BE2C (cell line): ENCODE measurements around the gene FRY.

Source experiments
- DNase-seq: peaks from one replicate; pipeline ENCODE4 v3.0.0-alpha.2; 2020
- H3K27me3 ChIP-seq: fragments of 250-450 bp; sonication (Bioruptor Pico); 2 replicates; pipeline ENCODE4 v1.5.1; 2020; ENCODE audit warnings: mild to moderate bottlenecking
- H3K36me3 ChIP-seq: fragments of 250-450 bp; sonication (Bioruptor Pico); 2 replicates; pipeline ENCODE4 v1.5.1; 2020; ENCODE audit warnings: mild to moderate bottlenecking
- H3K4me1 ChIP-seq: fragments of 250-450 bp; sonication (Bioruptor Pico); 2 replicates; pipeline ENCODE4 v1.5.1; 2020
- H3K4me3 ChIP-seq: 2 replicates; pipeline ENCODE4 v1.5.1; 2011; ENCODE audit warnings: low read depth, low read length
- H3K9me3 ChIP-seq: fragments of 250-450 bp; sonication (Bioruptor Pico); 2 replicates; pipeline ENCODE4 v1.5.1; 2020
- CTCF ChIP-seq: IDR thresholded peaks from 2 replicates; pipeline ENCODE4 v1.5.1; 2012; ENCODE audit warnings: mild to moderate bottlenecking, low read depth, low read length

The FRY gene

DNA sequence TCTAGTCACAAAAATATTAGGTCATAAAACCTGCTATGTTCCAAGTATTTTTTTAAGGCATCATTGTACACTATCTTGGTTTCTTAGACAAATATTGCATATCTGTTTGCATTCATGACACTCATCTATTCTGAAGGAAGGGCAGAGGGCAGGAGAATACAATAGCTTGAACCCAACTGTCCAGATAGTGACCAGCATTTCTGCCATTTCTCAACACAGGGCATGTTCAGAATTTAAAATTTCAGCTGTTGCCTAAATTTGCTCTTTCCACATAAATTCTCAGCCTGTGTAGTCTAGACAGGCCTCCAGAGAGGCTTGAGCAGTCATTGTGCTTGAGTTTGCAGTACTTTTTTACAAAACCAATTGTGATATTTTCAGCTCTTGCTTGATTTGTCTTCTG is 164.1 kb downstream of the FRY start:
- no peak overlapping the region for H3K4me3 ChIP-seq
- no peak for TF ChIP-seq CTCF
- H3K27me3 ChIP-seq = no peaks in the 10 kb centered on the region
- peaks cover 5% of the 10 kb centered on the region; the same call in 1 of the 2 replicates for H3K36me3 ChIP-seq
- no peaks in the 10 kb centered on the region; the same call in 1 of the 2 replicates for H3K4me1 ChIP-seq
- DNase-seq = no peak
- no peaks in the 10 kb centered on the region for H3K9me3 ChIP-seq

DNA sequence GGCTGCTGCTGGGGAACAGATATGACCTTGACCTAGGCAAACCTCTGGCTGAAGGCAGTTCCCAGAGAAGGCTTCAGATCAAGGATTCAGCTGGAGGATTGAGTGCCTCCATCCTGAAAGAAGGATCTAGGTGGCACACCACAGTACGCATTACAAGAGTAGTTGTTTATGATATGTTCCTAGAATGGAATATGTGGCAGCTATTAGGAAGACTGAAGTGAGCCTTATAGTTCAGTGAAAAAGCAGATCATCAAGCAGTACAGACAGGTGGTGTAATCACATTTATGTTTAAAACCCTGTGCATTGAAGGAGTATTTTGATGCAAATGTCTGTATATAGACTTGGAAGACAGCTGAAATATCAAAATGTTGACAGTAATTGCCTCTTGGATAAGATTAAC is 167.6 kb downstream of the FRY start:
- DNase-seq = no peak
- no peak for TF ChIP-seq CTCF
- Histone ChIP-seq H3K9me3 (no peaks in the 10 kb centered on the region), H3K27me3 (no peaks in the 10 kb centered on the region), H3K36me3 (peaks cover 4% of the 10 kb centered on the region; the same call in 1 of the 2 replicates), H3K4me3 (no peak overlapping the region), H3K4me1 (no peaks in the 10 kb centered on the region; the same call in 1 of the 2 replicates)

- Histone ChIP-seq H3K4me1 (peaks cover 9% of the 10 kb centered on the region), H3K27me3 (no peaks in the 10 kb centered on the region), H3K36me3 (no peaks in the 10 kb centered on the region; the same call in 1 of the 2 replicates), H3K4me3 (no peak overlapping the region), H3K9me3 (no peaks in the 10 kb centered on the region)
- DNase-seq = no peak
- TF ChIP-seq CTCF = no peak
Measured at GRCh38 chr13:32200741-32201140, 169.2 kb downstream of the FRY start.

GRCh38 chr13:32201809-32202208 is 170.2 kb downstream of the FRY start:
- Histone ChIP-seq H3K4me3 (no peak overlapping the region), H3K36me3 (no peaks in the 10 kb centered on the region; the same call in 1 of the 2 replicates), H3K27me3 (no peaks in the 10 kb centered on the region), H3K9me3 (no peaks in the 10 kb centered on the region), H3K4me1 (peaks cover 17% of the 10 kb centered on the region)
- TF ChIP-seq CTCF = no peak
- no peak for DNase-seq

GRCh38 chr13:32202268-32202667 is 170.7 kb downstream of the FRY start:
- Histone ChIP-seq H3K4me1 (peaks cover 17% of the 10 kb centered on the region), H3K4me3 (no peak overlapping the region), H3K9me3 (no peaks in the 10 kb centered on the region), H3K27me3 (no peaks in the 10 kb centered on the region), H3K36me3 (no peaks in the 10 kb centered on the region; the same call in 1 of the 2 replicates)
- TF ChIP-seq CTCF = no peak
- DNase-seq = no peak

- H3K4me3 ChIP-seq = no peak overlapping the region
- no peak for TF ChIP-seq CTCF
- H3K36me3 ChIP-seq = peaks cover 3% of the 10 kb centered on the region
- H3K9me3 ChIP-seq = no peaks in the 10 kb centered on the region
- H3K4me1 ChIP-seq = peaks cover 22% of the 10 kb centered on the region
- no peak for DNase-seq
- H3K27me3 ChIP-seq = no peaks in the 10 kb centered on the region
Measured at GRCh38 chr13:32203221-32203620, 171.6 kb downstream of the FRY start.
